Hepatocyte (in vitro differentiated cells): ENCODE results near the gene GNS. TPM values are rescaled to one million over a fixed set of nuclear protein-coding genes. Genes with fewer than 3 reads are reported as not detected.

Experiments used
- DNase-seq: peaks from one replicate; pipeline ENCODE4 v3.0.0-alpha.2; 2016; ENCODE audit warnings: low spot score
- H2AFZ ChIP-seq: fragments of 200-600 bp; sonication (generic); 2 replicates; pipeline ENCODE4 v1.6.0; 2016; ENCODE audit warnings: antibody characterized with exemption, mild to moderate bottlenecking
- H3K27ac ChIP-seq: fragments of 200-600 bp; sonication (generic); 2 replicates; pipeline ENCODE4 v1.5.1; 2016; ENCODE audit warnings: mild to moderate bottlenecking
- H3K27me3 ChIP-seq: fragments of 200-600 bp; sonication (generic); 2 replicates; pipeline ENCODE4 v1.6.1; 2016
- H3K36me3 ChIP-seq: fragments of 200-600 bp; sonication (generic); replicated peaks from 2 replicates; pipeline ENCODE4 v1.5.1; 2016; ENCODE audit warnings: low read depth; ENCODE audit not compliant: insufficient read depth
- H3K4me1 ChIP-seq: fragments of 200-600 bp; sonication (generic); 2 replicates; pipeline ENCODE4 v1.5.1; 2016; ENCODE audit warnings: mild to moderate bottlenecking, moderate library complexity; ENCODE audit not compliant: insufficient read depth
- H3K4me2 ChIP-seq: fragments of 200-600 bp; sonication (generic); 2 replicates; pipeline ENCODE4 v1.6.0; 2016
- H3K4me3 ChIP-seq: fragments of 200-600 bp; sonication (generic); 2 replicates; pipeline ENCODE4 v1.5.1; 2016; ENCODE audit warnings: mild to moderate bottlenecking
- H3K79me2 ChIP-seq: fragments of 200-600 bp; sonication (generic); 2 replicates; pipeline ENCODE4 v1.6.0; 2017; ENCODE audit warnings: mild to moderate bottlenecking
- H3K9me2 ChIP-seq: fragments of 200-600 bp; sonication (generic); replicated peaks from 2 replicates; pipeline ENCODE4 v1.6.0; 2017; ENCODE audit warnings: mild to moderate bottlenecking; ENCODE audit not compliant: insufficient read depth
- H3K9me3 ChIP-seq: fragments of 200-600 bp; sonication (generic); 2 replicates; pipeline ENCODE4 v1.5.1; 2016; ENCODE audit warnings: low read depth, mild to moderate bottlenecking
- H4K20me1 ChIP-seq: fragments of 200-600 bp; sonication (generic); 2 replicates; pipeline ENCODE4 v1.6.0; 2016; ENCODE audit warnings: mild to moderate bottlenecking; ENCODE audit not compliant: insufficient read depth, poor library complexity, severe bottlenecking
- CTCF ChIP-seq: fragments of 200-600 bp; sonication (generic); IDR thresholded peaks from 2 replicates; pipeline ENCODE4 v1.5.1; 2016; ENCODE audit warnings: antibody characterized with exemption, mild to moderate bottlenecking; ENCODE audit not compliant: poor library complexity
- EZH2 ChIP-seq: fragments of 200-600 bp; sonication (generic); IDR thresholded peaks from 2 replicates; pipeline ENCODE4 v1.6.1; 2016; ENCODE audit warnings: antibody characterized with exemption, mild to moderate bottlenecking, borderline replicate concordance
- EZH2phosphoT487 ChIP-seq: fragments of 200-600 bp; sonication (generic); IDR thresholded peaks from one replicate; pipeline ENCODE4 v1.6.1; 2018; ENCODE audit warnings: antibody characterized with exemption, mild to moderate bottlenecking, low read depth, moderate library complexity; ENCODE audit not compliant: unreplicated experiment, severe bottlenecking
- WGBS: methylation state at CpG from one replicate; pipeline ENCODE4 v1.1.6; 2016; ENCODE audit warnings: low lambda C conversion rate; ENCODE audit errors: missing lambda C conversion rate; 5-methylcytosine and 5-hydroxymethylcytosine counted together
- polyA plus RNA-seq: library from polyadenylated mRNA; unstranded; fragments of >200 nt; fragmentation: Nextera tagmentation; extraction: Ambion mirVana; gene quantifications from 2 replicates; pipeline ENCODE4 v1.2.1, GENCODE V29; 2016
- total RNA-seq: library from RNA; depleted of rRNA; stranded (reverse); fragments of >200 nt; gene quantifications from 2 replicates; pipeline ENCODE4 v1.2.3, GENCODE V29; 2014

The GNS gene
- total and polyA plus RNA-seq, 2 experiments from 2014 or later: 88.0 to 193 TPM

- DNase-seq: no peak
- H3K79me2 ChIP-seq: peaks cover 2% of the 10 kb centered on the region
- no peak overlapping the region for H2AFZ ChIP-seq
- H3K27me3 ChIP-seq: no peaks in the 10 kb centered on the region
- no peak overlapping the region for H3K4me3 ChIP-seq
- H3K9me3 ChIP-seq: no peaks in the 10 kb centered on the region
- no peaks in the 10 kb centered on the region for H4K20me1 ChIP-seq
- WGBS: 49% methylated on average over 5 of the region's 5 CpGs
- TF ChIP-seq CTCF: no peak
- no peak for TF ChIP-seq EZH2
- TF ChIP-seq EZH2phosphoT487: no peak
- H3K36me3 ChIP-seq: no peaks in the 10 kb centered on the region
- peaks cover 10% of the 10 kb centered on the region for H3K4me1 ChIP-seq
- H3K9me2 ChIP-seq: no peaks in the 10 kb centered on the region
- no peak overlapping the region for H3K4me2 ChIP-seq
- H3K27ac ChIP-seq: peak overlapping the region; percentile 47
Measured at GRCh38 chr12:64687816-64688215, 71.4 kb downstream of the GNS start.

GRCh38 chr12:64685605-64686004 is 73.6 kb downstream of the GNS start:
- Histone ChIP-seq H4K20me1 (no peaks in the 10 kb centered on the region), H3K4me3 (no peak overlapping the region), H2AFZ (no peak overlapping the region), H3K9me3 (no peaks in the 10 kb centered on the region), H3K27ac (no peak overlapping the region), H3K36me3 (no peaks in the 10 kb centered on the region), H3K27me3 (no peaks in the 10 kb centered on the region), H3K9me2 (no peaks in the 10 kb centered on the region), H3K4me2 (no peak overlapping the region), H3K79me2 (peaks cover 2% of the 10 kb centered on the region), H3K4me1 (peaks cover 12% of the 10 kb centered on the region)
- 97% methylated on average over 15 of the region's 15 CpGs for WGBS
- TF ChIP-seq CTCF (no peak), EZH2 (no peak), EZH2phosphoT487 (no peak)
- no peak for DNase-seq

GRCh38 chr12:64685050-64685449 is 74.2 kb downstream of the GNS start:
- H3K27me3 ChIP-seq: no peaks in the 10 kb centered on the region
- peaks cover 12% of the 10 kb centered on the region for H3K4me1 ChIP-seq
- H3K27ac ChIP-seq: no peak overlapping the region
- WGBS: over 99% methylated on average over 6 of the region's 6 CpGs
- no peaks in the 10 kb centered on the region for H3K9me2 ChIP-seq
- H3K4me3 ChIP-seq: no peak overlapping the region
- TF ChIP-seq EZH2phosphoT487 (no peak), EZH2 (no peak), CTCF (no peak)
- H3K36me3 ChIP-seq: no peaks in the 10 kb centered on the region
- no peak for DNase-seq
- H2AFZ ChIP-seq: no peak overlapping the region
- H4K20me1 ChIP-seq: no peaks in the 10 kb centered on the region
- no peak overlapping the region for H3K4me2 ChIP-seq
- H3K9me3 ChIP-seq: no peaks in the 10 kb centered on the region
- H3K79me2 ChIP-seq: no peaks in the 10 kb centered on the region
